ENCODE results near the gene SRR.

SRR gene

GRCh38 chr17:2346475-2346874, 42.7 kb downstream of the SRR start:
- no peak for DNase-seq (ENCODE audit: low spot score)

GRCh38 chr17:2347805-2348685, 44.3 kb downstream of the SRR start:
- no peak for DNase-seq (ENCODE audit: low spot score)

GRCh38 chr17:2351269-2351668, 47.5 kb downstream of the SRR start:
- no peak for DNase-seq (ENCODE audit: low spot score)

DNA sequence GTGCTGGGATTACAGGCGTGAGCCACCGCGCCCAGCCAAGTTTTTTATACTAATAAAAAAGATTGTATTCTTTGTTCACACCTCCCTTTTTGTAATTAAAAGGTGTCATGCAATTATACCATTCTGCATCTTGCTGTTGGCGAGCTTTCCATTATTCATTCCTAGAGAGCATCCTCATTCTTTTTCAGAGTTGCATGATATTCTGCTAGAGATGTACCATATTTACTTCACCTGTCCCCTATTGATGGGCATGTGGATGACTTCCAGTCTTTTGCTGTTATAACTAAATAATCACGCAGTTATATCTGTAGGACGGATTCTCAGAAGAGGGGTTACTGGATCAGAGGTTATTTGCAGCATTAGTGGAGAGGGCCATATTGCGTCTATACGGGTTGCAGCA, 50.6 kb downstream of the SRR start:
- no peak for DNase-seq (ENCODE audit: low spot score)

DNA sequence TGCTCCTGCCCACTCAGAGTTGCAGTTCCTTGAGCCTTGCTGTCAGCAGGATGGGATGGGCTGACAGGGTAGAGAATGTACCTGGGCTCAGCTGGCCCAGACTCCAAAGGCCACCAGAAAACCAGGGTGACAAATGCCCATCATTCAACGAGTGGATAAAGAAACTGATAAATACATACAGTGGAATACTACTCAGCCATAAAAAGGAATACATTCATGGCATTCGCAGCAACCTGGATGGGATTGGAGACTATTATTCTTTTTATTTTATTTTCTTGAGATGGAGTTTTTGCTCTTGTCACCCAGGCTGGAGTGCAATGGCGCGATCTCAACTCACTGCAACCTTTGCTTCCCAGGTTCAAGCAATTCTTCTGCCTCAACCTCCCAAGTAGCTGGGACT, 53.5 kb downstream of the SRR start:
- no peak for DNase-seq (ENCODE audit: low spot score)

- no peak for DNase-seq (ENCODE audit: low spot score)
Measured at GRCh38 chr17:2357931-2358434, 54.2 kb downstream of the SRR start.

GRCh38 chr17:2361010-2361760, 57.4 kb downstream of the SRR start:
- no peak for DNase-seq (ENCODE audit: low spot score)

- DNase-seq (ENCODE audit: low spot score) = no peak
Measured at GRCh38 chr17:2362016-2362415, 58.3 kb downstream of the SRR start.

DNA sequence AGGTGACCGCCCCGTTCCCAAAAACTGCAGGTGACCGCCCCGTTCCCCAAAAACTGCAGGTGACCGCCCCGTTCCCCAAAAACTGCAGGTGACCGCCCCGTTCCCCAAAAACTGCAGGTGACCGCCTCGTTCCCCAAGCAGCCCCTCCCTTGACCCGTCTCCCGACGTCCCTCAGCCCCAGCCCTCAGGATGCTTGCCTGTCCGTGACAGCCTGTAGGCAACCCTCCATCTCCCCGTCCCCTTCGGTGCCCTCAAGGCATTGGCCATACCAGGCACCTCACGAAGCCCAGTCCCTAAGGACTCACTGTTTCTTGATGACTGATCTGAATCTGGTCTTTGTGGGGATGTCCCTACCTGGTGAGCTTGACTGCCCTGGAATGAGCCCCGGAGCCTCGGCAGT, 58.7 kb downstream of the SRR start:
- DNase-seq (ENCODE audit: low spot score) = no peak

DNA sequence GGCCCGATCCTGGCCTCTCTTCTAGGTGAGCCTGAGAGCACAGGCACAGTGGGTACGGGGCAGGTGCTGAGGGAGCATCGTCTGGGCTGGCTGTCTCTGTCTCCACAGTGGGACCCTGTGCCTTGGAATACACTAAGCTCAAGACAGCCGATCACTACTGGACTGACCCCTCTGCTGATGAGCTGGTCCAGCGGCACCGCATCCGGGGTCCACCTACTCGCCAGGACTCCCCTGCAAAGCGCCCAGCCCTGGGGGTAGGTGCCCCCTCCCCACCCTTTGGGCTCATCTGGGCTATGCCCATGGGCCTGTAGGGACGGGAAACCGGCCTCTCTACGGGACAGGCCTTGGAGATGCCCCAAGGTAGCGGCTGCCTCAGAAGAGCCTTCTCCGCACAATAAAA, 59.1 kb downstream of the SRR start:
- no peak for DNase-seq (ENCODE audit: low spot score)

DNA sequence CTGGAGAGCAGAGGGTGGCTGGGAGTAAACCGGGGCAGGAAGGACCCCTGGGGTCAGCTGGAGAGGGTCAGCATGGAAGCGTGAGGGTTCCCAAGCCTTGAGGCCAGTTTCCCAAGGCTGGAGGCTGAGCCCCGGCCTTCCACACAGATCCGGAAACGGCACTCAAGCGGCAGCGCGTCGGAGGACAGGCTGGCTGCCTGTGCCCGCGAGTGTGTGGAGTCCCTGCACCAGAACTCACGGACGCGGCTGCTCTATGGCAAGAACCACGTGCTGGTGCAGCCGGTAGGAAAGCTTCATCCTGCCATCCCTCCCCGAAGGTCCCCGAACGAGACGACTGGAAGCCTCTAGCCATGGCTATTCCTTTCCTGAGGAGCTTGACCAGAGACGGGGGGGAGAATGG, 59.6 kb downstream of the SRR start:
- DNase-seq (ENCODE audit: low spot score) = no peak

DNA sequence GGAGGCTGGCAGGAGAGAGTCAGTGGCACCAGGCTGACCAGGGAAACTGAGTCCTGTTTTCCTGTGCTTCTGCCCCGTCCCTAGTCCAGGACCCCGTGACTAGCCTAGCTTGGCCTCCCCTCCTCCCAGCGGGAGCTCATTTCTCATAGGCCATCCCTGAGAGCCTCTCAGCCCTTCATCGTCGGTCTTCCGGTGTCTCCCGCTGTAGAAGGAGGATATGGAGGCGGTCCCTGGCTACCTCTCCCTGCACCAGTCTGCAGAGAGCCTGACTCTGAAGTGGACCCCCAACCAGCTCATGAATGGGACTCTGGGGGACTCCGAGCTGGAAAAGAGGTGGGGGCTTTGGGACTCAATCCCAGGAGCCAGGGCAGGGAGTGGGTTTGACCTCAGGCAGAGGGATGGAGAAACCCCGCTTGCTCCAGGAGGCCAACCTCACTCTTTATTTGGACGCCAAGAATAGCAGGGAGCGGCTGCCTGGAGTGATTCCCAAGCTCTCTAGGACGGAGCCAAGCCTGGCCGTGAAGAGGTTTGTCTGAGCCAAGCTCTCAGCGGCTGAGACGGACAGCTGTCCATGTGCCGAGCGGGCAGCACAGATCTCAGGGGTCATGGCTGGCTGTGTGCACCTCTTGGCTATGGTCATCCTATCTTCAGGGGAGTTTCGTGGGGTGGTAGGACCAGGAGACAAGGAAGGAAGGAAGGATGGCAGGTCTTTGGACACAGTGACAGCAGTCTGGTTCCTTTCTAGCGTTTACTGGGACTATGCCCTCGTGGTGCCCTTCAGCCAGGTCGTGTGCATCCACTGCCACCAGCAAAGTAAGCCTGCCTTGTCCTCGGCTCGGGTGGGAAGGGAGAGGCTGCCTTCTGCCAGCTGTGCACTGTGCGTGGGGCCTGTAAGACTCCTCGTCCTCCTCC, 60.4 kb downstream of the SRR start:
- DNase-seq (ENCODE audit: low spot score) = no peak

- no peak for DNase-seq (ENCODE audit: low spot score)
Measured at GRCh38 chr17:2364763-2365116, 61.0 kb downstream of the SRR start.

DNA sequence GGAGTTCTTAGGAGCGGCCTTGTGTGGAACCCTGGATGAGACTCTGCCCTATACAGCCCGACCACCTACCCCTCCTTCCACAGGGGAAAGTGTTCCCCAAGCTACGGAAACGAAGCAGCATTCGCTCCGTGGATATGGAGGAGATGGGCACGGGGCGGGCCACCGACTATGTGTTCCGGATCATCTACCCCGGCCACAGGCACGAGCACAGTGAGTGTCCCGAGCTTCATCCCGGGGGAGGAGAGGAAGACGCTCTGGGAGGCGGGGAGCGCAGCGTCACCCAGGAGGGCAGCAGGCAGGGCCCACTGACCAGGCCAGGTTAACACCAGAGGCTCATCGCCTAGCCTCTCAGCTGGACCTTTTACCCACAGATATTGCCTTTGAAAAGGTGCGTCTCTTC, 61.4 kb downstream of the SRR start:
- no peak for DNase-seq (ENCODE audit: low spot score)

DNA sequence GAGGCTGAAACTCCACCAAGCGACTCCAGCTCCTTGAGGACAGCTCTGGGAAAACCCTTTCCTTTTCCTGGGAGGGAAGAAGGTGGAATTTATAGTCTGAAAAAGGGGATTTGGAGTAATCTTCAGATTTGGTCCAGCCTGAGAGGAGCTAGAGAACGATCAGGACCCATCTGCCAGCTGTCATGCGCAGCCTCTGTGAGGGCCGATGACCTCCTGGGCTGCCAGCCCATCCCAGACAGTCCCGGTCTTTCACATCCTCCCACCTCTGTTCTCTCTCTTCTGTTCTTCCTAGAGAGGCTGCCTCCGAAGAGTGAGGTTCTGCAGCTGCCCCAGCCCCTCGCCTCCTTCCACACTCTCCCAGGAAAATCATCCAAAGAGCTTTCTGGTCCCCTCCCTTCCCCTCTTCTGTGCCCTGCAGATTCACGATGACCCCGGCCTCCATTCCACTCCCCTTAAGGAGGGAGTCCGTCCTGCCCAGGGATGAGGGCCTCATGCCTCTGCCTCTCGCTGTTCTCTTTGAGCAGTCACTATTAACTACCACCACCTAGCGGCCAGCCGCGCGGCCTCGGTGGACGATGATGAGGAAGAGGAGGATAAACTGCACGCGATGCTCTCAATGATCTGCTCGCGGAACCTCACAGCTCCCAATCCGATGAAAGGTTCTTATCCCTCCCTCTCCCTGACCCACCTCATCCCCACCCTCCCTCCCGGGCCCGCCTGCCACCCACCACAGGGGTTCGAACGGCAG, 63.2 kb downstream of the SRR start:
- no peak for DNase-seq (ENCODE audit: low spot score)

DNA sequence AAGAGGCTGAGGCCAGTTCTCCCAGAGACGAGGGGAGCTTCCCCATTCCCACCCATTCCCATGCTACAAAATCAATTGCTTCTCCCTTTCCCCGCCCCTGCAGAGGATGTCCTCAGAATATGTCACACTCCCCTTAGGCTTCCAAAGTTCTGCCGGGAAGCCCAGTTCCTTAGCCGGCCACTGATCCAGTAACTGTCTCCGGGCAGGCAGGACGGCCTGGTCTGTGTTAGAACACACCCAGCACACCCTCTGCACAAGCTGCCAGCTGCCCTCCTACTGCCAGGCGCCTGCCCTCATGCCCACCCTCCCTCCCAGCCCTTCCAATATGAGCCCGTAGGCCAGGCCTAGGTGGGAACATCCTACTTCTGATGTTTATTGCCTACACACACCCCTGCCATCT, 64.6 kb downstream of the SRR start:
- DNase-seq (ENCODE audit: low spot score) = no peak

- no peak for DNase-seq (ENCODE audit: low spot score)
Measured at GRCh38 chr17:2369039-2369438, 65.3 kb downstream of the SRR start.

GRCh38 chr17:2369551-2370210, 65.9 kb downstream of the SRR start:
- DNase-seq (ENCODE audit: low spot score) = no peak

DNA sequence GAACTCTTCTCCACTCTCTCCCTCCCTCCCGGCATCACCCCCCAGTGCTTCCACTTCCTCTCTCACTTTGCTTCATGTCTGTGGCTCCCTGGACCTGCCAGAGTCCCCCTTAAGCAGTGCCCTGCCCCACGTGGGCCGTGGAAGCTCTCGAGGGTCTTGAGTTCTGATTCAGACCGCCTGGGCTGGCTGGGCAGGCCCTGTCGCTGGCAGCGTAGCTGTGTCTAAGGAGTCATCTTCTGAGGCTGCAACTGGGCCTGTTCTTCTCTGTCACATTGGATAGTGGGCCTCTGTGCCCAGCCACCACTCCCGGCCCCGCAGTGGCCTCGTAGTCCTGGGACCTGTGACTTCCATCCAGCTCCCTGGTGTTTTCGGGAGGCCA, 66.5 kb downstream of the SRR start:
- DNase-seq (ENCODE audit: low spot score) = no peak

DNA sequence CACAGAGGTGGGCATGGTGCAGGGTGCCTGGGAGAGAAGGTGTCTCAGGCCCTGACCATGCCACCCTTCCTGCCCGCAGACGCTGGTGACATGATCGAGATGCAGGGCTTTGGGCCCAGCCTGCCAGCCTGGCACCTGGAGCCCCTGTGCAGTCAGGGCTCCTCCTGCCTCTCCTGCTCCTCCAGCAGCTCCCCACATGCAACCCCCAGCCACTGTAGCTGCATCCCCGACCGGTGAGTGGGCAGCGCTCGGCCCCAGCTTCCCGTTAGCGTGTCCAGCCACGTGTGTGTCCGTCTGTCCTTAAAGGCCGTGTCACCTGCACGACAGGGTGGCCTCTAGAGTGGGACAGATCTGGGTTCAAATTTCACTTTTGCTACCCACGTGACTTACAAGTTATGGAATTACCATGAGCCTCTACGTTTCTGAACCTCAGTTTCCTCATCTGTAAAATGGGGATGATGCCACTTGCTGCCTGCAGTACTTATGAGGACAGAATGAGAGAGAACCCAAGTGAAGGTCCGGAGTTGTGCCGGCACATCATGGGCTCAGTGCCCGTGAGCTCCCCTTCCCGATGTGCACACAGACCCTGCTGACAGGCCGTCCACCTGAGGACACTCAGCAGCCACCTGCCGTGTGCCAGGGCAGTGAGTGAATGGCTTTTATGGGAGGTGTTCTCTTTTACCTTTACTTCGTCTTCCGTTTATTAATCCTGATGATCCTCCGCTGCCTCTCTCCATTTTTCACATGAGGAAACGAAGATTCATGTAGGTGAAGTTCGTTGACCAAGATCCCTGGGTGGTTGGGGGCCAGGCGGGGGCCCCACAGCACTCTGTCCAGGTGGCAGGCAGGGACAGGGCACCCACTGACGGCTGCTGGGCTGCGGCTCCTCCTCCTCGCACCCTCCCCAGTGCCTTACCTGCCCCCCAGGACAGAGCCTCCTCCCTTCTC, 67.7 kb downstream of the SRR start:
- DNase-seq (ENCODE audit: low spot score) = no peak
